GM18907 (cell line): ENCODE data around the gene ZNF668.
"Not testable (repeated sequence)": the region's sequence is repeated elsewhere in the genome, so short reads cannot be mapped to it uniquely, and the experiment has no call there.

Source experiments
- ATAC-seq: cut with Tn5 transposase; IDR thresholded peaks from one replicate; pipeline ENCODE4 v1.9.1; 2021; ENCODE audit warnings: mild to moderate bottlenecking, moderate library complexity; ENCODE audit not compliant: unreplicated experiment

Gene ZNF668

GRCh38 chr16:31016018-31016417 lies 58.0 kb downstream of the ZNF668 start:
- no peak for ATAC-seq

- ATAC-seq, result not testable (repeated sequence)
Observed at GRCh38 chr16:31013292-31013691, 60.7 kb downstream of the ZNF668 start.

GRCh38 chr16:31011815-31012214 lies 62.2 kb downstream of the ZNF668 start:
- not testable (repeated sequence) for ATAC-seq
